K562 (cell line): Measurements from ENCODE around the gene TRAPPC8. TPM values are rescaled to one million over a fixed set of nuclear protein-coding genes. Genes with fewer than 3 reads are reported as not detected.

ENCODE experiments used
- ARID3B ChIP-seq: fragments of 250-450 bp; sonication (Bioruptor Pico); IDR thresholded peaks from 2 replicates; pipeline ENCODE4 v1.4.0; 2020; ENCODE audit warnings: borderline replicate concordance
- BCL6 ChIP-seq: fragments of 250-450 bp; sonication (Bioruptor Pico); IDR thresholded peaks from 2 replicates; pipeline ENCODE4 v1.4.0; 2020
- E2F6 ChIP-seq, 2 experiments: IDR thresholded peaks; 2 replicates each; pipeline ENCODE4 v1.6.1; 2011; ENCODE audit warnings: borderline replicate concordance in 1 of 2, control low read depth in 1 of 2, low read depth in 1 of 2, low read length in 1 of 2, mild to moderate bottlenecking in 1 of 2, mixed read lengths in 1 of 2, moderate library complexity in 1 of 2; ENCODE audit not compliant: insufficient read depth in 1 of 2, insufficient read length in 1 of 2, poor library complexity in 1 of 2, severe bottlenecking in 1 of 2; ENCODE audit errors: extremely low read depth in 1 of 2
- HDGF ChIP-seq: fragments of 450-650 bp; IDR thresholded peaks from 2 replicates; pipeline ENCODE4 v1.6.1; 2016
- MTF1 ChIP-seq: fragments of 250-450 bp; sonication (Bioruptor Pico); IDR thresholded peaks from 2 replicates; pipeline ENCODE4 v1.9.0; 2021; ENCODE audit warnings: moderate library complexity, mild to moderate bottlenecking, inconsistent platforms, borderline replicate concordance
- POLR3A ChIP-seq: IDR thresholded peaks from 2 replicates; pipeline ENCODE4 v1.6.1; 2011; ENCODE audit warnings: borderline replicate concordance, mild to moderate bottlenecking, moderate library complexity; ENCODE audit not compliant: insufficient read length, insufficient read depth; ENCODE audit errors: extremely low read depth
- RNF219 ChIP-seq: fragments of 250-450 bp; sonication (Bioruptor Pico); IDR thresholded peaks from 2 replicates; pipeline ENCODE4 v1.5.0; 2022; ENCODE audit warnings: mild to moderate bottlenecking
- SRSF9 ChIP-seq: fragments of 200-400 bp; formaldehyde crosslinking; IDR thresholded peaks from 2 replicates; pipeline ENCODE4 v1.6.1; 2017; ENCODE audit warnings: low read depth, low read length, borderline replicate concordance
- polyA plus RNA-seq, 8 experiments: library from polyadenylated mRNA; depleted of rRNA in 4 of 8; stranded (reverse) in 5 of 8; unstranded in 3 of 8; fragments of >200 nt; fragmentation: Nextera tagmentation in 2 of 8; fragmentation: Illumina TruSeq in 1 of 8; extraction: Ambion mirVana in 2 of 8; extraction: Trizol in 1 of 8; gene quantifications; 2 replicates each; pipeline versions ENCODE4 v1.2.1 to v1.2.3, GENCODE V29; 2011 to 2014; ENCODE audit warnings: inconsistent platforms in 1 of 8, missing spikeins in 1 of 8
- total RNA-seq, 7 experiments: library from RNA; depleted of rRNA in 6 of 7; stranded (reverse); fragments of >200 nt in 6 of 7; fragmentation: Illumina TruSeq in 2 of 7; extraction: Trizol in 2 of 7; gene quantifications; 2 replicates each; pipeline versions ENCODE4 v1.2.1 to v1.2.3, GENCODE V29; 2011 to 2021; ENCODE audit warnings: low replicate concordance in 1 of 7

TRAPPC8 gene
- total and polyA plus RNA-seq, 9 of the 15 experiments (the other 6 are each of a cell fraction or from before 2014, with no cell fraction given), result 20.1 to 111 (median 35.6) TPM

GRCh38 chr18:31792580-31792911 is 150.4 kb downstream of the TRAPPC8 start (continued):
- no peak for TF ChIP-seq E2F6 (IDR thresholded peaks at IDR 0.05; ENCODE audit: borderline replicate concordance in 1 of 2, extremely low read depth in 1 of 2, insufficient read depth in 1 of 2, insufficient read length in 1 of 2, low read depth in 1 of 2, low read length in 1 of 2, poor library complexity in 1 of 2, severe bottlenecking in 1 of 2)
- no peak for TF ChIP-seq BCL6 (CRISPR knock-in tag)
- no peak for TF ChIP-seq MTF1
- TF ChIP-seq RNF219 (CRISPR knock-in tag), result no peak
- no peak for TF ChIP-seq ARID3B (CRISPR knock-in tag)
- no peak for TF ChIP-seq SRSF9
- TF ChIP-seq POLR3A, result no peak
- no peak for TF ChIP-seq HDGF
